ENCODE measurements around the gene CLPTM1. TPM values are rescaled to one million over a fixed set of nuclear protein-coding genes. Genes with fewer than 3 reads are reported as not detected.
"Not testable (repeated sequence)": the region's sequence is repeated elsewhere in the genome, so short reads cannot be mapped to it uniquely, and the experiment has no call there.

Gene CLPTM1
- total RNA-seq, 2 donors from 2014 or later = 63.1 to 69.3 TPM

DNA sequence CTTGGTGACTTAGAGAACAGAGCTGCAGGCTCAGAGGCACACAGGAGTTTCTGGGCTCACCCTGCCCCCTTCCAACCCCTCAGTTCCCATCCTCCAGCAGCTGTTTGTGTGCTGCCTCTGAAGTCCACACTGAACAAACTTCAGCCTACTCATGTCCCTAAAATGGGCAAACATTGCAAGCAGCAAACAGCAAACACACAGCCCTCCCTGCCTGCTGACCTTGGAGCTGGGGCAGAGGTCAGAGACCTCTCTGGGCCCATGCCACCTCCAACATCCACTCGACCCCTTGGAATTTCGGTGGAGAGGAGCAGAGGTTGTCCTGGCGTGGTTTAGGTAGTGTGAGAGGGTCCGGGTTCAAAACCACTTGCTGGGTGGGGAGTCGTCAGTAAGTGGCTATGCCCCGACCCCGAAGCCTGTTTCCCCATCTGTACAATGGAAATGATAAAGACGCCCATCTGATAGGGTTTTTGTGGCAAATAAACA is 30.9 kb upstream of the CLPTM1 start:
- Histone ChIP-seq H3K36me3 (no peaks in the 10 kb centered on the region), H3K4me1 (ENCODE audit: control insufficient read depth in 1 of 2, low read depth in 2 of 2) (peaks cover 0 to 6% of the 10 kb centered on the region in 2 donors), H3K4me3 (no peak overlapping the region), H3K9me3 (no peaks in the 10 kb centered on the region), H3K27ac (no peak overlapping the region), H3K27me3 (replicated peaks; ENCODE audit: insufficient read depth) (no peaks in the 10 kb centered on the region)
- ATAC-seq (ENCODE audit: insufficient number of reproducible peaks, low FRiP score, low read depth) = no peak
- DNase-seq (ENCODE audit: low spot score) = no peak
- TF ChIP-seq, protein P1, sequence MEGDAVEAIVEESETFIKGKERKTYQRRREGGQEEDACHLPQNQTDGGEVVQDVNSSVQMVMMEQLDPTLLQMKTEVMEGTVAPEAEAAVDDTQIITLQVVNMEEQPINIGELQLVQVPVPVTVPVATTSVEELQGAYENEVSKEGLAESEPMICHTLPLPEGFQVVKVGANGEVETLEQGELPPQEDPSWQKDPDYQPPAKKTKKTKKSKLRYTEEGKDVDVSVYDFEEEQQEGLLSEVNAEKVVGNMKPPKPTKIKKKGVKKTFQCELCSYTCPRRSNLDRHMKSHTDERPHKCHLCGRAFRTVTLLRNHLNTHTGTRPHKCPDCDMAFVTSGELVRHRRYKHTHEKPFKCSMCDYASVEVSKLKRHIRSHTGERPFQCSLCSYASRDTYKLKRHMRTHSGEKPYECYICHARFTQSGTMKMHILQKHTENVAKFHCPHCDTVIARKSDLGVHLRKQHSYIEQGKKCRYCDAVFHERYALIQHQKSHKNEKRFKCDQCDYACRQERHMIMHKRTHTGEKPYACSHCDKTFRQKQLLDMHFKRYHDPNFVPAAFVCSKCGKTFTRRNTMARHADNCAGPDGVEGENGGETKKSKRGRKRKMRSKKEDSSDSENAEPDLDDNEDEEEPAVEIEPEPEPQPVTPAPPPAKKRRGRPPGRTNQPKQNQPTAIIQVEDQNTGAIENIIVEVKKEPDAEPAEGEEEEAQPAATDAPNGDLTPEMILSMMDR (IDR thresholded peaks at IDR 0.05) = no peak

DNA sequence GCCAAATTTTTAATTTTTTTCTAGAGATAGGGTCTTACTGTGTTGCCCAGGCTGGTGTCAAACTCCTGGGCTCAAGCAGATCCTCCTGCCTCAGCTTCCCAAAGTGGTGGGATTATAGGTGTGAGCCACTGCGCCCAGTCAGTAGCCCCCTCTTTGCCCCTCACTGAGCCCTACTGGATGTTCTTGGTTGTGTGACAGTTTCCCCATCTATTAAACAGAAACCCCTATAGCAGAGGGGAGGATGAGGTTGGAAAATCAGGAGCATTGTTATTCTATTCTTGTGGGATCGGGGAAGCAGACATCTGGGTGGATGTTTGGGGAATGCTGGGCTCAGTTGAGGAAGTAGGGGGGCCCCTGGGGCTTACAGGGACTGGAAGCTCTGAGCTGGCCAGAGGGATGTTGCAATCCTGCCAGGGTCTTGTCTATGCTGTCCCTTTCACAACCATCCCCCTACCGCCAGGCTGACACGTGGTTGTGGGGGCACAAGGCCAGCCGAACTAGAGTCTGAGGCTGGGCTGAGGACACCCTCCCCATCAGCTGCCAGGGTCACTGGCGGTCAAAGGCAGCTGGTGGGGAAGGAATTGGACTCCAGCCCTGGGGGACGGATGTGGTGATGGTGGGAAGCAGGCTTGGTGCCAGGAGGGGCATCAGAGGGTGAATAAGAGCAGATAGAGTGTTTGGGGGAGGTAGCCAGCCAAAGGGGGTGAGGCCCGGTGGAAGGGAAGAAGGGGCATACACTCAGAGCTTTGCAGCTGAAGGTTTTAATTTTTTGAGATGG is 29.9 kb upstream of the CLPTM1 start:
- ATAC-seq (ENCODE audit: insufficient number of reproducible peaks, low FRiP score, low read depth) (no peak), DNase-seq (ENCODE audit: low spot score) (no peak)
- TF ChIP-seq, protein P1 (IDR thresholded peaks at IDR 0.05) = no peak
- H3K27ac ChIP-seq = no peak overlapping the region
- peaks cover 0 to 6% of the 10 kb centered on the region in 2 donors for H3K4me1 ChIP-seq (ENCODE audit: control insufficient read depth in 1 of 2, low read depth in 2 of 2)
- H3K36me3 ChIP-seq = no peaks in the 10 kb centered on the region
- H3K4me3 ChIP-seq = no peak overlapping the region
- H3K27me3 ChIP-seq (replicated peaks; ENCODE audit: insufficient read depth) = no peaks in the 10 kb centered on the region
- H3K9me3 ChIP-seq = no peaks in the 10 kb centered on the region

DNA sequence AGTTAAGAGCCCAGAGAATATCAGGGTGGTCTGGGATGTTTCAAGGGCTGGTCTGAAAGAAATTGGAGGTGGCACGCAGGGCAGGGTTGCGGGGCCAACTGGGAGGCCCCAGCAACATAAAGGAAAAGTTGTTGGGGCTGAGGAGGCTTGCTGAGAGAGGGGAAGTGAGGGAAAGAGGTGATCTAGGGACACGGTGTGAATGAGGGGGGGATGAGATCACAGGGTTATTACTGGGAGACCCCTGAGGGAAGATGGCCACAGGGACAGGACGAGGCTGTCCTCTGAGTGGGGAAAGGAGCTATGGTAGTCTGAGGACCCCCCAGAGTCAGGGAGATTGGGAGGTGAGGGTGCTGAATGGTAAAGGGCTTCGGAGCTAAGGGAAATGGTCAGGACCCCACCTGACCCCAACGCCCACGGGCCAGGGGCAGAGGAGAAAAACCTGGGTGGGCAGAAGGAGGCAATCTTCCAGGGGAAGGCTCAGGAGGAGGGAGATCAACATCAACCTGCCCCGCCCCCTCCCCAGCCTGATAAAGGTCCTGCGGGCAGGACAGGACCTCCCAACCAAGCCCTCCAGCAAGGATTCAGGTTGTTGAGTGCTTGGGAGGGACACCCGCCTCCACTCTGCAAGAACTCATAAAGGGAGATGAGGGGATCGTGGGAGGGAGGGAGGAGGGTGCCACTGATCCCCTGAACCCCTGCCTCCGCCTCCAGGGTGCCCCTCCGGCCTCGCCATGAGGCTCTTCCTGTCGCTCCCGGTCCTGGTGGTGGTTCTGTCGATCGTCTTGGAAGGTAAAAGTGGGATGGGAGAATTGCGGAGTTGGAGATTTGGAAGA is 28.7 kb upstream of the CLPTM1 start:
- DNase-seq (ENCODE audit: low spot score); H3K27me3 ChIP-seq (replicated peaks; ENCODE audit: insufficient read depth); H3K27ac ChIP-seq; H3K4me1 ChIP-seq (ENCODE audit: control insufficient read depth in 1 of 2, low read depth in 2 of 2); H3K36me3 ChIP-seq; H3K9me3 ChIP-seq: not testable (repeated sequence)
- peak; percentile 13 for ATAC-seq (ENCODE audit: insufficient number of reproducible peaks, low FRiP score, low read depth)
- H3K4me3 ChIP-seq = peak overlapping the region; percentile 64

DNA sequence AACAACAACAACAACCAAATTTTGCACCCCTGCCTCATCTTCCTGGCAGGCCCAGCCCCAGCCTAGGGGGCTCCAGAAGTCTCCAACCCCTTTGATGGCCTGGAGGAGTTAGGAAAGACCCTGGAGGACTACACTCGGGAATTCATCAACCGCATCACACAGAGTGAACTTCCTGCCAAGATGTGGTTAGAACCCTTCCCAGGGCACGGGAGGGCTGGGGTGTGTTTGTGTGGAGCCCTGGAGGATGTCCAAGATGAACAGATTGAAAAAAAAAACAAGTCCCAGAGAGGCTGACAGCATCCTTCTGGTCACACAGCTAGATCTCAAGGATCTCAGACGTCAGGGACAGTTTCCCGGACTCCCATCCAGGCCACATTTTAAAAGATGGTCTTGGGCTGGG is 27.4 kb upstream of the CLPTM1 start:
- H3K27ac ChIP-seq = no peak overlapping the region
- no peak for ATAC-seq (ENCODE audit: insufficient number of reproducible peaks, low FRiP score, low read depth)

DNA sequence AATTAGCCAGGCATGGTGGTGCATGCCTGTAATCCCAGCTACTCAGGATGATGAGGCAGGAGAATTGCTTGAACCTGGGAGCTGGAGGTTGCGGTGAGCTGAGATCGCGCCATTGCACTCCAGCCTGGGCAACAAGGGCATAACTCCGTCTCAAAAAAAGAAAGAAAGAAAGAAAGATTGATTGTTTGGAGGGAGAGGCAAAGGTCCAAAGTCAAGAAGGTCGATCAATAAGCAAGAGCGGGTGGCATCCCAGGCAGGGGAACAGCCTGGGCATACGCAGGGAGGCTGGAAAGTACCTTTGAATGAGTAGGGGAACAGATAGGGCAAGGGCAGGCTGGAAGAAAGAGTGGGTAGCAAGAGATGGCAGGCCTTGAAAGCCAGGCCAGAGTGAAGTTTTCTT is 25.1 kb upstream of the CLPTM1 start:
- Histone ChIP-seq H3K27me3 (replicated peaks; ENCODE audit: insufficient read depth) (no peaks in the 10 kb centered on the region), H3K4me3 (no peak overlapping the region), H3K4me1 (ENCODE audit: control insufficient read depth in 1 of 2, low read depth in 2 of 2) (peaks cover 0 to 6% of the 10 kb centered on the region in 2 donors), H3K36me3 (no peaks in the 10 kb centered on the region), H3K27ac (no peak overlapping the region), H3K9me3 (no peaks in the 10 kb centered on the region)
- TF ChIP-seq, protein P1 (IDR thresholded peaks at IDR 0.05) = no peak
- DNase-seq (ENCODE audit: low spot score) (no peak), ATAC-seq (ENCODE audit: insufficient number of reproducible peaks, low FRiP score, low read depth) (no peak)

More for the DNA sequence above, 27.4 kb upstream of the CLPTM1 start:
- no peaks in the 10 kb centered on the region for H3K36me3 ChIP-seq
- TF ChIP-seq, protein P1 (IDR thresholded peaks at IDR 0.05) = no peak
- no peaks in the 10 kb centered on the region for H3K27me3 ChIP-seq (replicated peaks; ENCODE audit: insufficient read depth)
- H3K4me3 ChIP-seq = no peak overlapping the region
- H3K9me3 ChIP-seq = no peaks in the 10 kb centered on the region
- peaks cover 0 to 6% of the 10 kb centered on the region in 2 donors for H3K4me1 ChIP-seq (ENCODE audit: control insufficient read depth in 1 of 2, low read depth in 2 of 2)
- DNase-seq (ENCODE audit: low spot score) = no peak
